Ectodermal cell (in vitro differentiated cells): ENCODE measurements around the gene EPAS1.

ENCODE experiments used
- H3K27ac ChIP-seq: 2 replicates; pipeline ENCODE4 v1.7.0; 2013; ENCODE audit warnings: mild to moderate bottlenecking, low read depth, low read length; ENCODE audit not compliant: insufficient read depth, poor library complexity, severe bottlenecking
- H3K27me3 ChIP-seq: 2 replicates; pipeline ENCODE4 v1.7.0; 2013; ENCODE audit warnings: mild to moderate bottlenecking, low read length; ENCODE audit not compliant: insufficient read depth, control insufficient read depth, poor library complexity, severe bottlenecking
- H3K36me3 ChIP-seq: one replicate; pipeline ENCODE4 v1.7.0; 2013; ENCODE audit warnings: low read length; ENCODE audit not compliant: control insufficient read depth, insufficient read depth
- H3K4me1 ChIP-seq: one replicate; pipeline ENCODE4 v1.7.0; 2013; ENCODE audit warnings: low read length; ENCODE audit not compliant: control insufficient read depth, insufficient read depth
- H3K4me3 ChIP-seq: 2 replicates; pipeline ENCODE4 v1.7.0; 2013; ENCODE audit warnings: low read depth, low read length, control low read depth; ENCODE audit not compliant: insufficient read depth
- H3K9me3 ChIP-seq: 2 replicates; pipeline ENCODE4 v1.7.0; 2013; ENCODE audit warnings: mild to moderate bottlenecking, low read length, moderate library complexity; ENCODE audit not compliant: control insufficient read depth
- WGBS, 2 experiments: methylation state at CpG; one replicate each; pipeline ENCODE4 v1.1.7; 2013; ENCODE audit warnings: missing lambda C conversion rate in 2 of 2; 5-methylcytosine and 5-hydroxymethylcytosine counted together

EPAS1 gene

GRCh38 chr2:46260305-46260704 lies 36.9 kb upstream of the EPAS1 start:
- no peaks in the 10 kb centered on the region for H3K27me3 ChIP-seq
- H3K4me3 ChIP-seq, result no peak overlapping the region
- H3K36me3 ChIP-seq, result no peaks in the 10 kb centered on the region
- H3K9me3 ChIP-seq, result no peaks in the 10 kb centered on the region
- 93 to 95% methylated on average over 4 of the region's 4 CpGs for WGBS, 2 experiments
- no peak overlapping the region for H3K27ac ChIP-seq
- H3K4me1 ChIP-seq, result no peaks in the 10 kb centered on the region

- H3K36me3 ChIP-seq, result no peaks in the 10 kb centered on the region
- WGBS, 2 experiments, result 91 to 100% methylated on average over 2 of the region's 2 CpGs
Measured at GRCh38 chr2:46262248-46262938, 34.8 kb upstream of the EPAS1 start.

GRCh38 chr2:46263347-46263746 lies 33.9 kb upstream of the EPAS1 start:
- H3K27me3 ChIP-seq, result no peaks in the 10 kb centered on the region
- no peaks in the 10 kb centered on the region for H3K4me1 ChIP-seq
- H3K4me3 ChIP-seq, result no peak overlapping the region
- no peak overlapping the region for H3K27ac ChIP-seq
- H3K9me3 ChIP-seq, result no peaks in the 10 kb centered on the region
- 93 to 100% methylated on average over 1 of the region's 1 CpG for WGBS, 2 experiments
- H3K36me3 ChIP-seq, result no peaks in the 10 kb centered on the region

More at GRCh38 chr2:46262248-46262938, 34.8 kb upstream of the EPAS1 start:
- Histone ChIP-seq H3K4me3 (no peak overlapping the region), H3K9me3 (no peaks in the 10 kb centered on the region), H3K4me1 (no peaks in the 10 kb centered on the region), H3K27me3 (no peaks in the 10 kb centered on the region), H3K27ac (no peak overlapping the region)

- H3K4me3 ChIP-seq, result no peak overlapping the region
- no peaks in the 10 kb centered on the region for H3K27me3 ChIP-seq
- H3K9me3 ChIP-seq, result no peaks in the 10 kb centered on the region
- WGBS, 2 experiments, result 83 to 90% methylated on average over 2 of the region's 2 CpGs
- no peaks in the 10 kb centered on the region for H3K36me3 ChIP-seq
- no peaks in the 10 kb centered on the region for H3K4me1 ChIP-seq
- H3K27ac ChIP-seq, result no peak overlapping the region
Measured at GRCh38 chr2:46264447-46264846, 32.8 kb upstream of the EPAS1 start.

GRCh38 chr2:46266134-46266533 lies 31.1 kb upstream of the EPAS1 start:
- no peaks in the 10 kb centered on the region for H3K27me3 ChIP-seq
- no peak overlapping the region for H3K4me3 ChIP-seq
- H3K36me3 ChIP-seq, result no peaks in the 10 kb centered on the region
- no peak overlapping the region for H3K27ac ChIP-seq
- 96 to 98% methylated on average over 4 to 5 of the region's 5 CpGs for WGBS, 2 experiments
- H3K4me1 ChIP-seq, result no peaks in the 10 kb centered on the region
- no peaks in the 10 kb centered on the region for H3K9me3 ChIP-seq

GRCh38 chr2:46267616-46268015 lies 29.6 kb upstream of the EPAS1 start:
- H3K27me3 ChIP-seq, result no peaks in the 10 kb centered on the region
- no peaks in the 10 kb centered on the region for H3K4me1 ChIP-seq
- 88 to 100% methylated on average over 1 of the region's 1 CpG for WGBS, 2 experiments
- no peaks in the 10 kb centered on the region for H3K9me3 ChIP-seq
- no peak overlapping the region for H3K4me3 ChIP-seq
- no peak overlapping the region for H3K27ac ChIP-seq
- no peaks in the 10 kb centered on the region for H3K36me3 ChIP-seq

- H3K27me3 ChIP-seq, result no peaks in the 10 kb centered on the region
- H3K4me3 ChIP-seq, result no peak overlapping the region
- H3K36me3 ChIP-seq, result no peaks in the 10 kb centered on the region
- H3K9me3 ChIP-seq, result no peaks in the 10 kb centered on the region
- WGBS, 2 experiments, result 72 to 98% methylated on average over 1 to 2 of the region's 2 CpGs
- H3K27ac ChIP-seq, result no peak overlapping the region
- no peaks in the 10 kb centered on the region for H3K4me1 ChIP-seq
Measured at GRCh38 chr2:46268196-46268595, 29.0 kb upstream of the EPAS1 start.

- Histone ChIP-seq H3K4me3 (no peak overlapping the region), H3K27ac (no peak overlapping the region), H3K9me3 (no peaks in the 10 kb centered on the region), H3K4me1 (no peaks in the 10 kb centered on the region), H3K36me3 (no peaks in the 10 kb centered on the region), H3K27me3 (no peaks in the 10 kb centered on the region)
- WGBS, 2 experiments, result 93 to 96% methylated on average over 4 of the region's 4 CpGs
Measured at GRCh38 chr2:46269001-46269400, 28.2 kb upstream of the EPAS1 start.

- Histone ChIP-seq H3K4me1 (no peaks in the 10 kb centered on the region), H3K27ac (no peak overlapping the region), H3K36me3 (no peaks in the 10 kb centered on the region), H3K9me3 (no peaks in the 10 kb centered on the region), H3K27me3 (no peaks in the 10 kb centered on the region), H3K4me3 (no peak overlapping the region)
- 87 to 88% methylated on average over 11 of the region's 11 CpGs for WGBS, 2 experiments
Measured at GRCh38 chr2:46269544-46270273, 27.5 kb upstream of the EPAS1 start.

- WGBS, 2 experiments, result 78 to 82% methylated on average over 2 of the region's 2 CpGs
- Histone ChIP-seq H3K27ac (no peak overlapping the region), H3K36me3 (no peaks in the 10 kb centered on the region), H3K9me3 (no peaks in the 10 kb centered on the region), H3K4me3 (no peak overlapping the region), H3K4me1 (no peaks in the 10 kb centered on the region), H3K27me3 (no peaks in the 10 kb centered on the region)
Measured at GRCh38 chr2:46270384-46270783, 26.8 kb upstream of the EPAS1 start.
